Activated CD4-positive, alpha-beta T cell treated with anti-CD3 and anti-CD28 coated beads, Interleukin-2, amount 10 ng/mL, durations not matched to agents 7 days and 5 days (primary cell): ENCODE data around the gene FKBP1A. TPM values are rescaled to one million over a fixed set of nuclear protein-coding genes. Genes with fewer than 3 reads are reported as not detected.

ENCODE experiments used
- CTCF ChIA-PET: fragments of 350-600 bp; sonication (Branson Sonifier 250); formaldehyde crosslinking; loops from one replicate; lab custom pipeline; 2021; ENCODE audit warnings: antibody characterized with exemption; lab: Charles Lee
- POLR2A ChIA-PET: fragments of 350-600 bp; sonication (Branson Sonifier 250); formaldehyde crosslinking; loops from one replicate; lab custom pipeline; 2021; ENCODE audit warnings: antibody characterized with exemption; lab: Charles Lee
- DNase-seq: peaks from one replicate; pipeline ENCODE4 v3.0.0-alpha.2; 2020
- H3K27ac Mint-ChIP-seq: one replicate; pipeline ENCODE4 v1.8.0; 2021; ENCODE audit warnings: mild to moderate bottlenecking, moderate library complexity, mixed read lengths
- H3K27me3 Mint-ChIP-seq: one replicate; pipeline ENCODE4 v1.8.0; 2021; ENCODE audit warnings: mixed read lengths
- H3K36me3 Mint-ChIP-seq: one replicate; pipeline ENCODE4 v1.8.0; 2021; ENCODE audit warnings: low read depth, mixed read lengths
- H3K4me1 Mint-ChIP-seq: one replicate; pipeline ENCODE4 v1.8.0; 2021; ENCODE audit warnings: mixed read lengths
- H3K4me3 Mint-ChIP-seq: one replicate; pipeline ENCODE4 v1.8.0; 2021; ENCODE audit warnings: mild to moderate bottlenecking, moderate library complexity, mixed read lengths
- H3K9me3 Mint-ChIP-seq: one replicate; pipeline ENCODE4 v1.8.0; 2021; ENCODE audit warnings: mixed read lengths
- total RNA-seq, 2 experiments: library from RNA; stranded (reverse); gene quantifications; one replicate each; pipeline ENCODE4 v1.2.3, GENCODE V29; 2021

The FKBP1A gene
- 100 to 1,000 TPM; 207 to 238 TPM for total RNA-seq

DNA sequence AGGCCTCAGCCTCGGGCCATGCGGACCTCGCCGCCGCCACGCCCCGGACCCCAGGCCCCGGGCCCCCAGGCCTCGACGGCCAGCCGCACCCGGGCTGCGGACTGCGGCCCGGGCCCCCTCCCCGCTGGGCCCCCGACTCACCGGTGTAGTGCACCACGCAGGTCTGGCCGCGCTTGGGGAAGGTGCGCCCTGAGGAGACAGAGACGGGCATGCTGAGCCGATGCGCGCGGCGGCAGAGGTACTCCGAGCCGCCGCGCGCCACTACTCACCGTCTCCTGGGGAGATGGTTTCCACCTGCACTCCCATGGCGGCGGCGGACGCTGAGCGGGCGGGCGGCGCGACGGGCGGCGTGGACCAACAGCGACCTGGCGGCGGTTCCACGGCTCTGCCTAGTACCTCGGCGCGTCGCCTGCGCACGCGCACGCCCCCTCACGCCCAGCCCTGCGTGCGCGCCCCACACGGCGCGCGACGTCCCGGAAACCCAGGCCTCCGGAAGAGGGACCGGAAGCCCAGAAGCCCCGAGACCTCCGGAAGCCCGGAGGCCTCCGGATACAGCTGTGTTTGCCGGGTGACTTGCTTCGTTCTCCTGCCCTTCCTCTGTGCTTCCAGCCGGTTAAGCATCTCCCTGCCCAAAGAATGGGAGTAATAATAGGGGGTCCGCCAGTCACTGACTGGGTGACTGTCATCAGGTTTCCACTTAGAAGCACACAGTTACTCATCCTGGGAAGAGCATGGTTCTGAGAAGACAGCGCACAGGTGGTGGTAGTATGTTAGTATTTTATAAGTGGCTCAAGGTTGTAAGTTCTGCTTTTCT, at the start of gene FKBP1A:
Gene FKBP1A (minus strand): TSS at position 362 of the 814 bp plus-strand sequence. CDS start 56 bp downstream, at position 306.
- H3K4me1 Mint-ChIP-seq: peaks cover 61% of the 10 kb centered on the region
- ChIA-PET CTCF (interaction anchor here (0.8 to 2.2 kb wide), 8 partner anchors 9 to 74 kb away, joined by 3 to 9 read pairs (median 4); partner anchors contain the start of gene NSFL1C), POLR2A (no interaction called here)

GRCh38 chr20:1442304-1442703, 49.5 kb upstream of the FKBP1A start:
- peaks cover 21% of the 10 kb centered on the region for H3K4me1 Mint-ChIP-seq
- CTCF ChIA-PET: no interaction called here
- peaks cover 23% of the 10 kb centered on the region for H3K36me3 Mint-ChIP-seq
- POLR2A ChIA-PET: no interaction called here
- H3K9me3 Mint-ChIP-seq: no peaks in the 10 kb centered on the region
- no peak overlapping the region for H3K4me3 Mint-ChIP-seq
- H3K27me3 Mint-ChIP-seq: no peaks in the 10 kb centered on the region
- no peak overlapping the region for H3K27ac Mint-ChIP-seq
- no peak for DNase-seq

More for the DNA sequence above, at the start of gene FKBP1A:
- Mint-ChIP-seq H3K27me3 (peaks cover 21% of the 10 kb centered on the region), H3K27ac (peak within 1 kb of the TSS; percentile 89), H3K36me3 (peaks cover 31% of the 10 kb centered on the region), H3K4me3 (peak within 1 kb of the TSS; percentile 87), H3K9me3 (peaks cover 11% of the 10 kb centered on the region)
- DNase-seq: peak; percentile 91

- ChIA-PET POLR2A (no interaction called here), CTCF (no interaction called here)
Observed at GRCh38 chr20:1441133-1441532, 48.3 kb upstream of the FKBP1A start.

DNA sequence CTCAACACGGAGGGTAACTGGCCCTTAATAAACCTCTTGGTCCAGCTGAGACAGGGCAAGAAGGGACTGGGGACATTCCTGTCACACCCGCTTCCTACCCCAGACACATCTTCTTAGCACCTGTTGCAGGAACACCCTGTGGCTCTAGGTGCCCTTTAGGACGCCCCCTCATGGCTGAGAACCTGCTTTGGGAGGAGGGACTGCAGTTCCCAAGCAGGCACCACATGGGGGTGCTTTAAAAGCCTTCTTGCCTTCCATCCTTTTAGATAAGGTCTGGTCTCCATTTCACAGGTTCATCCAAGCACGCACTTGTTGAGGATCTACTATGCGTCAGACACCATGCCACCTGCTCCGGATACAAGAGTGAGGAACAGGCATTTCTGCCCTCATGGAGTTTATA, 47.2 kb upstream of the FKBP1A start:
- Mint-ChIP-seq H3K4me1 (peaks cover 40% of the 10 kb centered on the region), H3K27ac (no peak overlapping the region), H3K9me3 (no peaks in the 10 kb centered on the region), H3K36me3 (peaks cover 18% of the 10 kb centered on the region), H3K27me3 (no peaks in the 10 kb centered on the region), H3K4me3 (no peak overlapping the region)
- ChIA-PET POLR2A (no interaction called here), CTCF (interaction anchor here (0.9 kb wide), 1 partner anchor 19 kb away, joined by 3 read pairs; no protein-coding TSS in a partner anchor)
- DNase-seq: peak; percentile 36

More at GRCh38 chr20:1441133-1441532, 48.3 kb upstream of the FKBP1A start:
- Mint-ChIP-seq H3K4me1 (peaks cover 29% of the 10 kb centered on the region), H3K9me3 (no peaks in the 10 kb centered on the region), H3K36me3 (peaks cover 18% of the 10 kb centered on the region), H3K27ac (no peak overlapping the region), H3K4me3 (no peak overlapping the region), H3K27me3 (no peaks in the 10 kb centered on the region)
- no peak for DNase-seq

DNA sequence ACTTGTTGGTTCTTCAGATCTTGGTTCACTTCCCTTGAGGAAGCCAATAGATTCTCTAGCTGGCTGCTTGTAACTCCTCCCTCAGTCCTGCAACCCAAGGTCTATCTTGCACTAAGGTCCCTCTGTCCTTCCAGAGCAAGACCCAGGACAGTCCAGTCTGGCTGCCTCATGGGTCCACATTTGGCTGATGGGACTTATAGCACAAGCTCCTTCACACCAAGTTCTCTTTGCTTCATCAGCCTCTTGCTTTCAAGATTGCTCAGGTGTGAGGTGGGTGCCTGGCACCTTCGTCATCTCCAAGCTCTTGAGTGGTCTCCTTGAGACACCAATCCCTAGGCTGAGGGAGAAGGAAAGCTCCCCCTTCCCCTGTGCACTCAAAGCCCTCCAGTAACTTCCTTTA, 45.5 kb upstream of the FKBP1A start:
- Mint-ChIP-seq H3K27ac (no peak overlapping the region), H3K4me3 (no peak overlapping the region)
- POLR2A ChIA-PET: no interaction called here

DNA sequence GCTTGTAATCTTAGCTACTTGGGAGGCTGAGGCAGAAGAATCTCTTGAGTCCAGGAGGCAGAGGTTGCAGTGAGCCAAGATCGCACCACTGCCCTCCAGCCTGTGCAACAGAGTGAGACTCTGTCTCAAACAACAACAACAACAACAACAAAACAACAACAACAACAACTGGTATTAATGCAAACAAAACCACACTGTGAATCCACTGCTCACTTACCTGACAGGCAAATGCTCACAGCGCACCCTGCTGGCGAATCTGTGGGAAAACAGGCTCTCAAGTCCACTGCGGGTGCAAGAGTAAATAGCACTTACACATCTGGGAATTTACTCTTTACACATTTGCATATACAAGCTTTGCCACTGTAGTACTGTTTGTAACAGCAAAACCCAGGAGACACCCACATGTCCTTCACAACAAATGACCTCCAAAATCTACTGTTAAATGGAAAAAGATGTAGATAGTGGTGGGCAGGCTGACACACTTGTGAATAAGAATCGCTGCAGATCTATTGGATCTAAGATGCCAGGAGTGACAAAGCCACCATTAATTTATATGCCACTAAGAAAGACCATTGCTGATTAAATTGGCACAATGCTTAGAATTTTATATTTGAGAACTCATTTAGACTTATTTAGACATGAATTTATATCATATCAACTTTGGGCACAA, 44.5 kb upstream of the FKBP1A start:
- POLR2A ChIA-PET: no interaction called here
- peaks cover 14% of the 10 kb centered on the region for H3K27me3 Mint-ChIP-seq
- peaks cover 8% of the 10 kb centered on the region for H3K36me3 Mint-ChIP-seq
- peaks cover 6% of the 10 kb centered on the region for H3K9me3 Mint-ChIP-seq
- H3K27ac Mint-ChIP-seq: peak overlapping the region; percentile 43
- CTCF ChIA-PET: interaction anchor here (0.7 to 2.4 kb wide), 11 partner anchors 10 to 137 kb away, joined by 3 to 22 read pairs (median 3); no protein-coding TSS in a partner anchor
- no peak overlapping the region for H3K4me3 Mint-ChIP-seq
- peak; percentile 88 for DNase-seq
- peaks cover 51% of the 10 kb centered on the region for H3K4me1 Mint-ChIP-seq

More for the DNA sequence above, 45.5 kb upstream of the FKBP1A start:
- H3K9me3 Mint-ChIP-seq: peaks cover 6% of the 10 kb centered on the region
- peaks cover 11% of the 10 kb centered on the region for H3K36me3 Mint-ChIP-seq
- H3K27me3 Mint-ChIP-seq: peaks cover 8% of the 10 kb centered on the region
- H3K4me1 Mint-ChIP-seq: peaks cover 51% of the 10 kb centered on the region
- DNase-seq: no peak
- CTCF ChIA-PET: interaction anchor here (0.7 to 1.4 kb wide), 6 partner anchors 10 to 140 kb away, joined by 3 to 4 read pairs (median 4); partner anchors contain the start of gene FKBP1A

DNA sequence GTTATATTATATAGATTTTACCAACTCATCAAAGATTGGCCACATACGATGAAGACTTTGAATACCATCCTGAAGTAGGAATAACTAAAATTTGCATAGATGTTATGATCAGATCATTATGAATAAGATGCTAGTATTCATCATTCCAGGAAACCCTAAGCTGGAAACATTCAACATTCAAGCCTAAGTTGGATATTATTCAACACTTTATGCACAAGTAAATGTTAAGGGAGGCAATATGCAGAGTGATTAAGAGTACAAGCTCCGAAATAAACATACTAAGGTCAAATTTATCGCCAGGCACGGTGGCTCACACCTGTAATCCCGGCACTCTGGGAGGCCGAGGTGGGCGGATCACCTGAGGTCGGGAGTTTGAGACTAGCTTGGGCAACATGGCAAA, 43.4 kb upstream of the FKBP1A start:
- no peak for DNase-seq
- Mint-ChIP-seq H3K27me3 (peaks cover 23% of the 10 kb centered on the region), H3K9me3 (peaks cover 6% of the 10 kb centered on the region), H3K27ac (no peak overlapping the region), H3K36me3 (peaks cover 5% of the 10 kb centered on the region), H3K4me1 (peaks cover 47% of the 10 kb centered on the region), H3K4me3 (no peak overlapping the region)
- CTCF ChIA-PET: interaction anchor here (0.6 to 2.4 kb wide), 9 partner anchors 10 to 1504 kb away, joined by 3 to 22 read pairs (median 4); no protein-coding TSS in a partner anchor
- POLR2A ChIA-PET: interaction anchor here (0.6 kb wide), 1 partner anchor 53 kb away, joined by 4 read pairs; no protein-coding TSS in a partner anchor

GRCh38 chr20:1435337-1435699, 42.5 kb upstream of the FKBP1A start:
- Mint-ChIP-seq H3K4me3 (no peak overlapping the region), H3K9me3 (peaks cover 6% of the 10 kb centered on the region), H3K27ac (no peak overlapping the region), H3K4me1 (peaks cover 39% of the 10 kb centered on the region), H3K27me3 (peaks cover 30% of the 10 kb centered on the region), H3K36me3 (peaks cover 5% of the 10 kb centered on the region)
- ChIA-PET CTCF (interaction anchor here (0.6 to 2.4 kb wide), 8 partner anchors 9 to 959 kb away, joined by 3 to 22 read pairs (median 4); partner anchors contain the start of gene NSFL1C), POLR2A (no interaction called here)
- DNase-seq: no peak

- H3K27ac Mint-ChIP-seq: peak overlapping the region; percentile 67
- peak overlapping the region; percentile 28 for H3K4me3 Mint-ChIP-seq
- DNase-seq: peak; percentile 87
Observed at GRCh38 chr20:1434571-1435336, 41.9 kb upstream of the FKBP1A start.

GRCh38 chr20:1431158-1431557, 38.3 kb upstream of the FKBP1A start:
- H3K27me3 Mint-ChIP-seq: peaks cover 35% of the 10 kb centered on the region
- H3K36me3 Mint-ChIP-seq: peaks cover 5% of the 10 kb centered on the region
- ChIA-PET CTCF (no interaction called here), POLR2A (no interaction called here)
- DNase-seq: no peak
- H3K4me1 Mint-ChIP-seq: peaks cover 39% of the 10 kb centered on the region
- no peak overlapping the region for H3K4me3 Mint-ChIP-seq
- H3K9me3 Mint-ChIP-seq: peaks cover 6% of the 10 kb centered on the region
- H3K27ac Mint-ChIP-seq: no peak overlapping the region

More at GRCh38 chr20:1434571-1435336, 41.9 kb upstream of the FKBP1A start:
- H3K36me3 Mint-ChIP-seq: peaks cover 5% of the 10 kb centered on the region
- H3K9me3 Mint-ChIP-seq: peaks cover 6% of the 10 kb centered on the region
- POLR2A ChIA-PET: no interaction called here
- CTCF ChIA-PET: interaction anchor here (0.6 to 2.4 kb wide), 6 partner anchors 9 to 122 kb away, joined by 3 to 22 read pairs (median 4); partner anchors contain the start of gene NSFL1C
- H3K4me1 Mint-ChIP-seq: peaks cover 36% of the 10 kb centered on the region
- H3K27me3 Mint-ChIP-seq: peaks cover 32% of the 10 kb centered on the region

GRCh38 chr20:1430004-1430451, 37.2 kb upstream of the FKBP1A start:
- POLR2A ChIA-PET: no interaction called here
- Mint-ChIP-seq H3K27ac (no peak overlapping the region), H3K27me3 (peaks cover 38% of the 10 kb centered on the region), H3K36me3 (peaks cover 5% of the 10 kb centered on the region), H3K4me3 (no peak overlapping the region), H3K4me1 (peaks cover 28% of the 10 kb centered on the region), H3K9me3 (peaks cover 6% of the 10 kb centered on the region)
- CTCF ChIA-PET: no interaction called here
- DNase-seq: no peak

GRCh38 chr20:1429143-1429728, 36.4 kb upstream of the FKBP1A start:
- H3K27me3 Mint-ChIP-seq: peaks cover 36% of the 10 kb centered on the region
- no peak for DNase-seq
- peaks cover 4% of the 10 kb centered on the region for H3K9me3 Mint-ChIP-seq
- H3K27ac Mint-ChIP-seq: no peak overlapping the region
- POLR2A ChIA-PET: no interaction called here
- peaks cover 4% of the 10 kb centered on the region for H3K36me3 Mint-ChIP-seq
- no peak overlapping the region for H3K4me3 Mint-ChIP-seq
- CTCF ChIA-PET: no interaction called here
- peaks cover 22% of the 10 kb centered on the region for H3K4me1 Mint-ChIP-seq
